ENCODE results near the gene AFF2.

The AFF2 gene

GRCh38 chrX:149036086-149036485, 535.7 kb downstream of the AFF2 start:
- DNase-seq = no peak

GRCh38 chrX:149037281-149037870, 537.0 kb downstream of the AFF2 start:
- no peak for DNase-seq

- no peak for DNase-seq
Observed at GRCh38 chrX:149039057-149039456, 538.6 kb downstream of the AFF2 start.

- no peak for DNase-seq
Observed at GRCh38 chrX:149040873-149041535, 540.6 kb downstream of the AFF2 start.

GRCh38 chrX:149043401-149043800, 543.0 kb downstream of the AFF2 start:
- no peak for DNase-seq

- DNase-seq = no peak
Observed at GRCh38 chrX:149044471-149044870, 544.1 kb downstream of the AFF2 start.

- DNase-seq = no peak
Observed at GRCh38 chrX:149045645-149046210, 545.3 kb downstream of the AFF2 start.

Measured in stimulated activated CD4-positive, alpha-beta T cell treated with anti-CD3 and anti-CD28 coated beads, Interleukin-12 subunit alpha, Interleukin-12 subunit beta, amount 100 ng/mL, for 4 hours (primary cell).